ENCODE data around the gene GBP3. TPM values are rescaled to one million over a fixed set of nuclear protein-coding genes. Genes with fewer than 3 reads are reported as not detected.

GBP3 gene
- total RNA-seq, 1 donor from 2014 or later, result 46.6 TPM

- DNase-seq, result no peak
- no peaks in the 10 kb centered on the region for H3K27me3 ChIP-seq
- H3K27ac ChIP-seq, result no peak overlapping the region
- peaks cover 8% of the 10 kb centered on the region for H3K4me1 ChIP-seq
- TF ChIP-seq CTCF (IDR thresholded peaks at IDR 0.05), result peak; percentile 59
- no peak overlapping the region for H3K4me3 ChIP-seq
- ATAC-seq, result peak; percentile 93
- no peaks in the 10 kb centered on the region for H3K36me3 ChIP-seq
- H3K9me3 ChIP-seq, result no peaks in the 10 kb centered on the region
- intact Hi-C loops (cut with DNase I), result loop anchor here (5.0 kb wide), 1 partner anchor 459 kb away; no protein-coding TSS in a partner anchor
These were observed 23.9 kb downstream of the GBP3 start for GRCh38 chr1:88998716-88999115.

- H3K27me3 ChIP-seq, result no peaks in the 10 kb centered on the region
- intact Hi-C loops (cut with DNase I), result no loop called here
- no peak for ATAC-seq
- no peaks in the 10 kb centered on the region for H3K9me3 ChIP-seq
- no peak overlapping the region for H3K27ac ChIP-seq
- no peak overlapping the region for H3K4me3 ChIP-seq
- peaks cover 11% of the 10 kb centered on the region for H3K36me3 ChIP-seq
- no peak for TF ChIP-seq CTCF (IDR thresholded peaks at IDR 0.05)
- peaks cover 36% of the 10 kb centered on the region for H3K4me1 ChIP-seq
- no peak for DNase-seq
These were observed 32.2 kb downstream of the GBP3 start for GRCh38 chr1:88990426-88990825.

GRCh38 chr1:88985692-88986091 is 37.0 kb downstream of the GBP3 start:
- no peaks in the 10 kb centered on the region for H3K9me3 ChIP-seq
- H3K4me1 ChIP-seq, result peaks cover 40% of the 10 kb centered on the region
- no peaks in the 10 kb centered on the region for H3K27me3 ChIP-seq
- ATAC-seq (no peak), DNase-seq (no peak)
- intact Hi-C loops (cut with DNase I), result no loop called here
- peaks cover 26% of the 10 kb centered on the region for H3K36me3 ChIP-seq
- H3K4me3 ChIP-seq, result no peak overlapping the region
- no peak for TF ChIP-seq CTCF (IDR thresholded peaks at IDR 0.05)
- peak overlapping the region; percentile 39 for H3K27ac ChIP-seq

- ATAC-seq (peak; percentile 59), DNase-seq (no peak)
- Histone ChIP-seq H3K36me3 (peaks cover 27% of the 10 kb centered on the region), H3K4me3 (no peak overlapping the region), H3K4me1 (peaks cover 34% of the 10 kb centered on the region), H3K9me3 (no peaks in the 10 kb centered on the region), H3K27me3 (no peaks in the 10 kb centered on the region), H3K27ac (peak overlapping the region; percentile 39)
- TF ChIP-seq CTCF (IDR thresholded peaks at IDR 0.05), result no peak
- intact Hi-C loops (cut with DNase I), result no loop called here
These were observed 37.6 kb downstream of the GBP3 start for GRCh38 chr1:88985032-88985431.

- DNase-seq (no peak), ATAC-seq (no peak)
- TF ChIP-seq CTCF (IDR thresholded peaks at IDR 0.05), result no peak
- Histone ChIP-seq H3K9me3 (no peaks in the 10 kb centered on the region), H3K27me3 (no peaks in the 10 kb centered on the region), H3K4me3 (no peak overlapping the region), H3K4me1 (peaks cover 34% of the 10 kb centered on the region), H3K27ac (peak overlapping the region; percentile 39), H3K36me3 (peaks cover 32% of the 10 kb centered on the region)
- intact Hi-C loops (cut with DNase I), result no loop called here
These were observed 38.1 kb downstream of the GBP3 start for GRCh38 chr1:88984569-88984968.
